HG03378 (cell line): ENCODE data around the gene NAP1L5.

ENCODE experiments used
- ATAC-seq: cut with Tn5 transposase; IDR thresholded peaks from one replicate; pipeline ENCODE4 v1.9.1; 2021; ENCODE audit warnings: mild to moderate bottlenecking, moderate library complexity; ENCODE audit not compliant: unreplicated experiment

The NAP1L5 gene

DNA sequence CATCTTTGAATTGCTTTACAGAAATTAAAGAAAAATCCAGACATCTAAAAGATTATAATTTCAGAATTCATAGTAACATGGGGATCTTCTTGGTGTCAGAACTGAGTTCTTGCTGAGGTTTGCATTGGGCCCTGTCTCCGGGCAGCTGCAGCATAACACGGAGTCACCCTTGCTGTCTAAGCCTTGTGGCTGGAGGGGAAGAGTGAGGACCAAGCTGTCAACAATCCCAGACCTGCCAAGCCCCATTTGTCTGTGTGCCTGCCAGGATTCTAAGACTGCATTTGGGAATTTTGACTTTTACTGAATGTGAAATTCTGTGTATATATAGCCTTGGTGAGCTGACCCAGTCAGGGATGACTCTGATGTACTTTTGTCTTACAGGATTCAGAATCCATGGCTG, 25.2 kb upstream of the NAP1L5 start:
- no peak for ATAC-seq

DNA sequence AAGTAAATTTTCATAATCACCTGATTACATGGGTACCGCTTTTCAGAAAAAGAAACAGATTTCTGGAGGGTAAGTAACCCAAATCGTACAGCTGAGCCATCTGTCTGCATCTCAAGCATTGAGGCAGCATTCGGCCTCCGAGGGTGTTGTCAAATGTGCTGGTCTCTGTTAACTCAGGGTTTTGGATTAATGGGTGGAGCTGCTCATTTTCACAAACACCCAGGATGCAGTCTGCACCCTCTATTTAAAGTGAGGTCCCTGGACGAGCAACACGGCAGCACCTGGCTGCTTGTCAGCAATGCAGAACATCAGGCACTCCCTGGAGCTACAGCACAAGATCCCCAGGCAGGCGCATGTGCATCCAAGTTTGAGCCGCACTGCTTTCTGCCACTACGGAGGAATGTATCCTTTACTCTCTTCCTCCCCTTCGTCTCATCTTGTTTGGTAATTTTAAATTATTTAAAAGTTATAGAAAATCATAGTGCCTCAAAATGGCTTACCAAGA, 24.7 kb upstream of the NAP1L5 start:
- ATAC-seq = no peak

DNA sequence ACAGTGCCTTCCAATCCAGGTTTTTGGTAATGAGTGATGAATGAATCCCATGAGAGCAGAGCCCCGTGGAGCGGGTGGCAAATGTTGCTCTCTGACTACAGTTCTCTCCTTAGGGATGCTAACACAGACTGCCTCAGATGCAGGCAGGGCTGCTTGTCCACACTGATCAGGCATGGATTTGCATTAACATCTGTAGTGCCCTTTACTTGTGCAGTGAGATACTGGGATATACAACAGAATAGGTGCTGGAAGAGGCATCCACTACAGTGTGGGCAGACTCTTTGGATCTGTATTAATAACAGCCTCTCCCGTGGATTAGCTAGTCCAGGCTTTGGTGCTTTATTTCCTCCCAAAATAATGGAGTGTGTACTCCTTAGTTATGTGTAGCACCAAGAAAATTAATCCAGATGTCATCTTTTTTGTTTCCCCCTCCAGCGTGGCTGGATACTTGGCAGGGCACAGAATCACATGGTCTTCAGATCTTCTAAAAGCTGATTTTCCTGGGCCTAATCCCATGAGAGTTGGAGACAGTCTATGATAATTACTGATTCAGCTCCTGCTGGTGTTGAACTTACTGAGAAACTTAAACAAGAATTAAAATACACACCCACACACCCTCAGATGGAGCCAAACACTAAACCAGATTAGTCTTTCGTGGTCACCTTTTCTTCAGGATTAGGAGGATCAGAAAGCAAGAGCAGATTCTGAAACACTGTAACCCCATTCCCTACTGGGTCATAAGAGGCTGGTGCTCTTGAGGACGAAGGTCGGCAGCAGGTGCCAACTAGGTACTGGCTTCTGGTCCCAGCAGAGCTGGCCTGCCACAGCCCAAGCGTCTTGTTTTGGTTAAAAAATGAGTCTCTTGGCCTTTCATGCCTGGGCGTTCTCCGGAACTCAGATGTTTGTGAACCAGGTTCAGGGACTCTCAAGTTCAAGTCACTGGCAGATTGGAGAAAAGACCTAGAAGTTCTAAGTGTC, 23.1 kb upstream of the NAP1L5 start:
- ATAC-seq = no peak

GRCh38 chr4:88719381-88719780, 21.8 kb upstream of the NAP1L5 start:
- no peak for ATAC-seq

DNA sequence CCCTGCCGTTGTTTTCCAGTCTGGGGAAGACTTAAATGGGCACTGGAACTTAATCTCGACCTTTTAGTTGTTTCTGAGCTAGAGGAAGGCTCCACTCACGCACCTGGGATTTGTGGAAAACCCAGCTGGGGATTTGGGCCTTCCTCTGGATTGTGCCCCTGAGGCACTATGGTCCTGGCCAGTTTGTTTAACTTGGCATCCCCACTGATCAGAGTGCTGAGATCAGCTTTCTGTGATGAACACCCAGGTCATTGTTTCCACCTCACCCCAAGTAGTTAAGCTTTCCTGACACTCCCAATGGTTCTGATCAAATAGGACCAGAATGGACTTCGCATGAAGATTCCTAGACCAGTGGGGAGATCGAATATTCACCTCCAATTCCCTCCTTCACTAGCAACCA, 20.5 kb upstream of the NAP1L5 start:
- ATAC-seq = no peak

DNA sequence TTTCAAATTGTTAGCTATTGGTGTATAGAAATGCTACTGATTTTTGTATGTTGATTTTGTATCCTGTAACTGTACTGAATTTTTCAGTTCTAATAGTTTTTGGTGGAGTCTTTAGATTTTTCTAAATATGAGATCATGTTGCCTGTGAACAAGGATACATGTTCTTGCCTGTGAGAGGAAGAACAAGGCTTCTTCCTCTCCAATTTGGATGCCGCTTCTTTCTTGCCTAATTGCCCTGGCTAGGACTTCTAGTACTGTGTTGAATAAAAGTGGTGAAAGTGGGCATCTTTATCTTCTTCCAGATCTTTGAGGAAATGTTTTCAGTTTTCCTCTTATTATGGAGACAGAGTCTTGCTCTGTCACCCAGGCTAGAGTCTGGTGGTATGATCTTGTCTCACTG, 16.2 kb upstream of the NAP1L5 start:
- no peak for ATAC-seq

GRCh38 chr4:88709989-88710388, 12.4 kb upstream of the NAP1L5 start:
- no peak for ATAC-seq

- no peak for ATAC-seq
Measured at GRCh38 chr4:88706574-88706973, 8.9 kb upstream of the NAP1L5 start.

GRCh38 chr4:88705805-88706492, 8.3 kb upstream of the NAP1L5 start:
- no peak for ATAC-seq

DNA sequence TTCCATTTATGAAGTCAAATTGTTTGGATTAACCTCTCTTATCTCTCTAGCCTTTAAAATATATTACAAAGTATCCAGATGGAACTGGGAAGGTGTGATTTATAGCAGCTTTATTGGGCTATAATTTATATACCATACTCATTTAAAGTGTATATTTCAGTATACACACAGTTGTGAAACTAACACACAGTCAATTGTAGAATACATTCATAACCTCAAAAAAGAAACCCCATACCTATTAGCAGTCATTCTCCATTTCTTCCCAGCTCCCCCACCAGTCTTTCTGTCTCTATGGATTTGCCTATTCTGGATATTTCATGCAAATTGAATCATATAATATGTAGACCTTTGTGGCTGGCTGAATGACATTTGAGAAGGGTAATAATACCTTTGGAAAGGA, 7.6 kb upstream of the NAP1L5 start:
- no peak for ATAC-seq

- ATAC-seq = no peak
Measured at GRCh38 chr4:88702782-88703181, 5.2 kb upstream of the NAP1L5 start.

GRCh38 chr4:88698519-88698918, 890 bp upstream of the NAP1L5 start:
- no peak for ATAC-seq

- no peak for ATAC-seq
Measured at GRCh38 chr4:88697141-88697540, 488 bp downstream of the NAP1L5 start.

GRCh38 chr4:88696630-88697029, 999 bp downstream of the NAP1L5 start:
- ATAC-seq = no peak

GRCh38 chr4:88693792-88694191, 3.8 kb downstream of the NAP1L5 start:
- ATAC-seq = no peak

DNA sequence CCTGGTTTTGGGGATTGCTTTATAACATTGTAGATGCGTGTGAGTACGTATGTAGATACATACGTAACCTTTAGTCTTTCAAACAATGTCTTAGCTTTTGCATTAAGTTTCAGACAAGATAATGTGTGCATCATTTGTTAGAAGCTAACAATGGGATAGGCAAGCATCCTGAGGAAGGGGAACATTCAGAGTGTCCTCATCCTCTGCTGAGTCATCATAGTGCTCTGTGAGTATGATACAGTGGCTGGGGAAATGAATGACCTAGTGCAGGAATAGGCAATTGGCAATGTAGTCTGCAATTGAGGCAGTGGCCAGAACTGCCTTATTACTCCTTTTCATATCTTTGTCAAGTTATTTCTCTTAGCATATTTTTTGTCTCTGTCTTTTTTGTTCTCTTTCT, 7.3 kb downstream of the NAP1L5 start:
- no peak for ATAC-seq

GRCh38 chr4:88681209-88681608, 16.4 kb downstream of the NAP1L5 start:
- ATAC-seq = no peak

DNA sequence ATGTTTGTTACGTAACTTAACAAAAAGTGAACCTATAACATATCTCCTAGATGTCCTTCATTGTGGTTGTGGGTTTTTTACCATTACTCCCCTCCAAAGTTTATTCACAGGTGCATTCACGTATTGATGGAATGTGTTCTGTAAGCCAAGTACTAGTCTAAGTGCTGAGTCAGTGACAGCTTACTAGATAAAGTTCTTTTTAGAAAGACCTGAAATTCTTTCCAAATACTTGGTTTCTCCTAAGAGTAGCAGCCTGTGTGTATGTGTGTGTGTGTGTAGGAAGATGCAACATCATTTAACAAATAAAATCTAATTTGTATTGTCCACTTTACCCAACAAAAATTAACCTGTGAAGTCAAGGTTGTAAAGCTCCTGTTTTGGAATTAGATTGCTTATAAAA, 22.1 kb downstream of the NAP1L5 start:
- no peak for ATAC-seq

DNA sequence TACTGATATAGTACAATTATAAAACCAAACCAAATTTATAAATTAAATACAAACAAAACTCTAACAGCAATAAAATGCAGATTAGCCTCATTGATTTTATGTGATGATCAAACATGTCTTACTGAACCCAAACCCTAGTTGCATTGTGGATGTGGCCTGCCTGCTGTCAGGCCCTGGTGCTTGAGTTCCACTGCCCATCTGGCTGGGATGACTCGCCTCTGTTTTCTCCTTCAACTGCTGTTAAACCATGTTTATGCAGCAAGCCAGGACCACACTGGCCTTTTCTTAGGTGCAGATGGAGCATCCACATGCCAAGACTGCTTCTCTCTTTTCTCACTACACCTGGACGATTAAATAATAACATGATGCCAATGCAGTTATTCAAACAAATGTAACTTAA, 22.6 kb downstream of the NAP1L5 start:
- no peak for ATAC-seq

GRCh38 chr4:88674565-88674964, 23.1 kb downstream of the NAP1L5 start:
- no peak for ATAC-seq

DNA sequence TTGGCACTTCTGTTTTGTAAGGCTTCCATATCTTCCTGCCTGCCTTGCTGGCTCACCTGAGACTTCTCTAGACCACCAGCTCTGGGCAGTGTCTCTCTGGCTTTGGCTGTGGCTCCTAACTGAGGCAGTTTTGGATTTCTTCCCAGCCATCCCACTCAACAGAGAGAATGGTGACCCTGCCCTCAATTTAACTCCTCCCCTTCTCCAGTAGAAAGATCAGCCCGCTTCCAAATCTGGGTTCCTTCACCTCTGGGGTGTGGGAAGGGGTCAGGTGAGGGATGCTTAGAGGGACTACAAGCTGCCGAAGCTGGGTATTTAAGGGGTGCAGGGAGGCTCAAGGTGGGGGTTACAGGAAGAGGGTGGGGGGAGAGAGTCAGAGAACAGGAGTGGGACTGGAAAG, 23.7 kb downstream of the NAP1L5 start:
- no peak for ATAC-seq

DNA sequence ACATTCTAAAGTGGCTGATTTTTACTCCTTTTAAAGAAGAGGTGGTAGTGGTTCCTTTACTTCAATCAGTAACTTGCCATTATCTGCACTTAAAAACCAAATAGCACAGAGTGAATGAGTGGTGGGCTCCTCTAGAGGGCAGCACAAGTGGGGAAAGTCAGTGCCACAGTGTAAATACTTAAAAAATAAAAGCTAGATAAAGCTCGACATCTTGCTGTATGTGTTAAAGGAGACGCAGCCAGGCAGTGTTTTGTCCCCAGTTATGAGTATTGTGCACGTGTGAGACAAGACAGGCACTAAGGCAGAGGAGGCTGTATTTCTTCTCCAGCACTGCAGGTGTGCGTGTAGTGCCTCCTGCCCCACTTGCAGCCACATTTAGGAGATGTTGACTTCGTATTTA, 24.6 kb downstream of the NAP1L5 start:
- ATAC-seq = peak; percentile 59
